DOHH2 (cell line): ENCODE measurements around the gene ARL15.

ENCODE experiments used
- H3F3A ChIP-seq: fragments of 200-600 bp; sonication (generic), shearing (Covaris generic); 2 replicates; pipeline ENCODE4 v1.6.0; 2016; ENCODE audit warnings: antibody characterized with exemption, mild to moderate bottlenecking; ENCODE audit not compliant: control insufficient read depth, insufficient read depth
- H3K27ac ChIP-seq: fragments of 200-600 bp; sonication (generic); 2 replicates; pipeline ENCODE4 v1.5.1; 2014; ENCODE audit warnings: low read depth, mild to moderate bottlenecking, low read length, moderate library complexity
- H3K27me3 ChIP-seq: fragments of 200-600 bp; sonication (generic); 2 replicates; pipeline ENCODE4 v1.6.1; 2014; ENCODE audit warnings: mild to moderate bottlenecking, low read length, mixed read lengths; ENCODE audit not compliant: control insufficient read depth
- H3K36me3 ChIP-seq: fragments of 200-600 bp; sonication (generic); 2 replicates; pipeline ENCODE4 v1.6.1; 2014; ENCODE audit warnings: mild to moderate bottlenecking, low read length, moderate library complexity, mixed read lengths; ENCODE audit not compliant: control insufficient read depth
- H3K4me1 ChIP-seq: fragments of 200-600 bp; sonication (generic); 2 replicates; pipeline ENCODE4 v1.6.1; 2014; ENCODE audit warnings: mild to moderate bottlenecking, low read length, mixed read lengths; ENCODE audit not compliant: control insufficient read depth
- H3K4me2 ChIP-seq: fragments of 200-600 bp; sonication (generic); 2 replicates; pipeline ENCODE4 v1.6.0; 2014; ENCODE audit warnings: mild to moderate bottlenecking, low read length, moderate library complexity
- H3K4me3 ChIP-seq: fragments of 200-600 bp; sonication (generic); 2 replicates; pipeline ENCODE4 v1.5.1; 2014; ENCODE audit warnings: mild to moderate bottlenecking, low read length, mixed read lengths
- H3K79me2 ChIP-seq: fragments of 200-600 bp; sonication (generic); 2 replicates; pipeline ENCODE4 v1.6.1; 2014; ENCODE audit warnings: mild to moderate bottlenecking, low read length, mixed read lengths; ENCODE audit not compliant: control insufficient read depth
- H3K9me2 ChIP-seq: fragments of 200-600 bp; sonication (generic); replicated peaks from 2 replicates; pipeline ENCODE4 v1.6.1; 2014; ENCODE audit warnings: mild to moderate bottlenecking, low read length, mixed read lengths; ENCODE audit not compliant: control insufficient read depth
- H3K9me3 ChIP-seq: fragments of 200-600 bp; sonication (generic); 2 replicates; pipeline ENCODE4 v1.6.1; 2014; ENCODE audit warnings: antibody characterized with exemption, low read length, mixed read lengths; ENCODE audit not compliant: control insufficient read depth, insufficient read depth
- H4K20me1 ChIP-seq: fragments of 200-600 bp; sonication (generic); 2 replicates; pipeline ENCODE4 v1.6.0; 2014; ENCODE audit warnings: low read depth, mild to moderate bottlenecking, antibody characterized with exemption, low read length, moderate library complexity; ENCODE audit not compliant: control insufficient read depth, insufficient read depth
- CTCF ChIP-seq: fragments of 200-600 bp; sonication (generic); IDR thresholded peaks from one replicate; pipeline ENCODE4 v1.5.1; 2014; ENCODE audit warnings: antibody characterized with exemption, mild to moderate bottlenecking, low read depth, low read length; ENCODE audit not compliant: poor library complexity, severe bottlenecking
- EZH2phosphoT487 ChIP-seq: fragments of 200-600 bp; sonication (generic); IDR thresholded peaks from 2 replicates; pipeline ENCODE4 v1.6.1; 2017; ENCODE audit warnings: borderline replicate concordance, mild to moderate bottlenecking, antibody characterized with exemption, low read length, moderate library complexity, mixed read lengths

The ARL15 gene

GRCh38 chr5:54093861-54094260, 216.5 kb downstream of the ARL15 start:
- Histone ChIP-seq H3K9me3 (no peaks in the 10 kb centered on the region), H3F3A (no peaks in the 10 kb centered on the region), H3K27ac (no peak overlapping the region), H3K4me3 (no peak overlapping the region), H3K36me3 (no peaks in the 10 kb centered on the region), H3K79me2 (no peaks in the 10 kb centered on the region), H3K9me2 (no peaks in the 10 kb centered on the region), H3K27me3 (no peaks in the 10 kb centered on the region), H3K4me1 (peaks cover 11% of the 10 kb centered on the region), H4K20me1 (no peaks in the 10 kb centered on the region), H3K4me2 (no peak overlapping the region)
- TF ChIP-seq CTCF (no peak), EZH2phosphoT487 (no peak)

GRCh38 chr5:54093081-54093492, 217.3 kb downstream of the ARL15 start:
- no peak for TF ChIP-seq EZH2phosphoT487
- TF ChIP-seq CTCF: no peak
- no peaks in the 10 kb centered on the region for H3K9me3 ChIP-seq

GRCh38 chr5:54091307-54092130, 218.9 kb downstream of the ARL15 start:
- Histone ChIP-seq H4K20me1 (no peaks in the 10 kb centered on the region), H3K4me1 (peaks cover 11% of the 10 kb centered on the region), H3K27ac (no peak overlapping the region), H3K79me2 (no peaks in the 10 kb centered on the region), H3K9me2 (no peaks in the 10 kb centered on the region), H3K27me3 (no peaks in the 10 kb centered on the region), H3K4me2 (no peak overlapping the region), H3F3A (no peaks in the 10 kb centered on the region), H3K9me3 (no peaks in the 10 kb centered on the region), H3K36me3 (no peaks in the 10 kb centered on the region), H3K4me3 (no peak overlapping the region)
- TF ChIP-seq CTCF (no peak), EZH2phosphoT487 (no peak)

More at GRCh38 chr5:54093081-54093492, 217.3 kb downstream of the ARL15 start:
- Histone ChIP-seq H3K4me2 (no peak overlapping the region), H3K79me2 (no peaks in the 10 kb centered on the region), H3K27me3 (no peaks in the 10 kb centered on the region), H3K4me3 (no peak overlapping the region), H3K36me3 (no peaks in the 10 kb centered on the region), H3K27ac (no peak overlapping the region), H3K9me2 (no peaks in the 10 kb centered on the region), H3K4me1 (peaks cover 11% of the 10 kb centered on the region), H3F3A (no peaks in the 10 kb centered on the region), H4K20me1 (no peaks in the 10 kb centered on the region)
